WERI-Rb-1 (cell line): ENCODE results near the gene PATJ.

Source experiments
- DNase-seq: peaks from one replicate; pipeline ENCODE4 v3.0.0-alpha.2; 2020
- H3K27ac ChIP-seq: fragments of 250-450 bp; sonication (Bioruptor Pico); 2 replicates; pipeline ENCODE4 v1.5.1; 2020; ENCODE audit warnings: mild to moderate bottlenecking, moderate library complexity
- H3K27me3 ChIP-seq: fragments of 250-450 bp; sonication (Bioruptor Pico); 2 replicates; pipeline ENCODE4 v1.5.1; 2021; ENCODE audit warnings: mild to moderate bottlenecking, low read depth, moderate library complexity; ENCODE audit not compliant: insufficient read depth, severe bottlenecking
- H3K36me3 ChIP-seq: fragments of 250-450 bp; sonication (Bioruptor Pico); 2 replicates; pipeline ENCODE4 v1.5.1; 2020; ENCODE audit warnings: mild to moderate bottlenecking, moderate library complexity
- H3K4me3 ChIP-seq: 2 replicates; pipeline ENCODE4 v1.5.1; 2011; ENCODE audit warnings: low read depth, mild to moderate bottlenecking, control low read depth, low read length
- H3K9me3 ChIP-seq: fragments of 250-450 bp; sonication (Bioruptor Pico); 2 replicates; pipeline ENCODE4 v1.5.1; 2021; ENCODE audit warnings: mild to moderate bottlenecking, moderate library complexity; ENCODE audit not compliant: severe bottlenecking
- CTCF ChIP-seq: IDR thresholded peaks from 2 replicates; pipeline ENCODE4 v1.5.1; 2011; ENCODE audit warnings: low read depth, mild to moderate bottlenecking, control low read depth, inconsistent platforms, low read length

PATJ gene

GRCh38 chr1:61756773-61757172 lies 14.5 kb downstream of the PATJ start:
- Histone ChIP-seq H3K27ac (no peak overlapping the region), H3K4me3 (no peak overlapping the region)
- DNase-seq, result no peak

GRCh38 chr1:61757950-61758349 lies 15.7 kb downstream of the PATJ start:
- DNase-seq, result no peak
- TF ChIP-seq CTCF, result no peak
- Histone ChIP-seq H3K4me3 (no peak overlapping the region), H3K36me3 (no peaks in the 10 kb centered on the region), H3K27me3 (no peaks in the 10 kb centered on the region), H3K9me3 (no peaks in the 10 kb centered on the region), H3K27ac (no peak overlapping the region)

More at GRCh38 chr1:61756773-61757172, 14.5 kb downstream of the PATJ start:
- Histone ChIP-seq H3K27me3 (no peaks in the 10 kb centered on the region), H3K36me3 (no peaks in the 10 kb centered on the region), H3K9me3 (no peaks in the 10 kb centered on the region)
- no peak for TF ChIP-seq CTCF

DNA sequence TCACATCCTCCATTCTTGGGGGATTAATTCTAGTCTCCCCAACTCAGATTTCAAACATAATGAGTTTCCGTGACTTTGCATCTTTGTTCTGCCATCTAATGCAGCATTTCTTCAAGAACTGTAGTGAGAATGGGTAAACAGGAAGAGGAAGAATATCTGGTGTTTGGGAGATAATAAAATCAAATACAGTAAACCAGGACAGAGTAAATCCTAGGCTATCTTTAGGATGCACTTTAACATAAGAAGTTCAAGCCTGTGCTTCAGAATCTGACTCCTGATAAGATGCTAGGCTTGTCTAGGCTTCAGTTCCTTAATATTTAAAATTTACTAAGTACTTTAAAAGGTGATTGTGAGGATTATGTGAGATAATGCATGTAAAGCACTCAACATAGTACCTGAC lies 27.9 kb downstream of the PATJ start:
- H3K27me3 ChIP-seq, result no peaks in the 10 kb centered on the region
- no peaks in the 10 kb centered on the region for H3K9me3 ChIP-seq
- TF ChIP-seq CTCF, result no peak
- H3K36me3 ChIP-seq, result peaks cover 3% of the 10 kb centered on the region
- H3K4me3 ChIP-seq, result no peak overlapping the region
- no peak for DNase-seq
- no peak overlapping the region for H3K27ac ChIP-seq

- TF ChIP-seq CTCF, result no peak
Measured at GRCh38 chr1:61776091-61776490, 33.8 kb downstream of the PATJ start.

DNA sequence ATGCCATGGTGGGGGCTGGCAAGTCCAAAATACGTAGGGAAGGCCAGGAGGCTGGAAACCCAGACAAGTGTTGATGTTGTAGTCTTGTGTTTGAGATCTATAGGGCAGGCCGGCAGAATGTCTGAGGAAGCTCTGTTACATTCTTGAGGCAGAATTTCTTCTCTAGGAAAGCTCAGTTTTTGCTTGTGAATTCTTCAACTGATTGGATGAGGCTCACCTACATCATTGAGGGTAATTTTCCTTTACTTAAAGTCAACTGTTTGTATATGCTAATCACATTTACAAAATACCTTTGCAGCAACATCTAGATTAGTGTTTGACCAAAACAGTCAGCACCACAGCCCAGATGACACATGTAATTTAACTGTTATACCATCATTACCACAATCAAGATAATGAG lies 37.0 kb downstream of the PATJ start:
- Histone ChIP-seq H3K9me3 (no peaks in the 10 kb centered on the region), H3K27ac (no peak overlapping the region), H3K4me3 (no peak overlapping the region), H3K36me3 (no peaks in the 10 kb centered on the region), H3K27me3 (no peaks in the 10 kb centered on the region)
- no peak for DNase-seq
- no peak for TF ChIP-seq CTCF

More at GRCh38 chr1:61776091-61776490, 33.8 kb downstream of the PATJ start:
- H3K4me3 ChIP-seq, result no peak overlapping the region
- H3K36me3 ChIP-seq, result no peaks in the 10 kb centered on the region
- H3K27me3 ChIP-seq, result no peaks in the 10 kb centered on the region
- no peak overlapping the region for H3K27ac ChIP-seq
- DNase-seq, result no peak
- H3K9me3 ChIP-seq, result no peaks in the 10 kb centered on the region

- H3K9me3 ChIP-seq, result no peaks in the 10 kb centered on the region
- no peak overlapping the region for H3K4me3 ChIP-seq
- DNase-seq, result no peak
- H3K36me3 ChIP-seq, result no peaks in the 10 kb centered on the region
- H3K27me3 ChIP-seq, result no peaks in the 10 kb centered on the region
- H3K27ac ChIP-seq, result no peak overlapping the region
- no peak for TF ChIP-seq CTCF
Measured at GRCh38 chr1:61781151-61781550, 38.9 kb downstream of the PATJ start.
